ENCODE measurements around the gene CNGA1.

GRCh38 chr4:48041535-48042137 lies 25.2 kb upstream of the CNGA1 start:
- no peak for TF ChIP-seq JUN (IDR thresholded peaks at IDR 0.05; ENCODE audit: borderline replicate concordance, insufficient read depth, insufficient read length, low read depth)
- no peak for TF ChIP-seq CTCF (IDR thresholded peaks at IDR 0.05; ENCODE audit: extremely low read depth in 1 of 2, insufficient read depth in 1 of 2, low read depth in 1 of 2, low read length in 2 of 2)
- TF ChIP-seq EZH2 (IDR thresholded peaks at IDR 0.05; ENCODE audit: borderline replicate concordance, low read depth, low read length, severe bottlenecking): no peak
- TF ChIP-seq MYC (IDR thresholded peaks at IDR 0.05; ENCODE audit: low read depth, low read length): no peak
- TF ChIP-seq POLR2A (IDR thresholded peaks at IDR 0.05; ENCODE audit: low read depth, low read length): no peak
- TF ChIP-seq FOS (IDR thresholded peaks at IDR 0.05; ENCODE audit: borderline replicate concordance, insufficient read depth, low read length): no peak
- no peak for TF ChIP-seq MAX (IDR thresholded peaks at IDR 0.05; ENCODE audit: insufficient read depth, insufficient read length)
